Endothelial cell of umbilical vein (primary cell): ENCODE results near the gene CHID1. TPM values are rescaled to one million over a fixed set of nuclear protein-coding genes. Genes with fewer than 3 reads are reported as not detected.

Source experiments
- BruUV-seq: library from RNA; stranded (reverse); fragments of 400-500 nt; replicated peaks from 2 replicates; lab custom pipeline; 2021; lab: Mats Ljungman, UMichigan
- CTCF ChIA-PET: fragments of 300-600, 350-600 bp; sonication (Branson Sonifier 250); formaldehyde crosslinking; loops from one replicate; lab custom pipeline; 2021; ENCODE audit warnings: antibody characterized with exemption, inconsistent platforms; lab: Charles Lee
- POLR2A ChIA-PET: fragments of 300-600, 350-600 bp; sonication (Branson Sonifier 250); formaldehyde crosslinking; loops from one replicate; lab custom pipeline; 2021; ENCODE audit warnings: antibody characterized with exemption, inconsistent platforms; lab: Charles Lee
- DNase-seq: peaks from one replicate; pipeline ENCODE4 v3.0.0-alpha.2; 2011; ENCODE audit warnings: low read depth, low spot score
- FAIRE-seq: peaks from 2 replicates; lab custom pipeline; 2011; peaks lifted over from hg19 to GRCh38; lab: Jason Lieb, UNC
- H2AFZ ChIP-seq: 2 replicates; pipeline ENCODE4 v1.6.0; 2012; ENCODE audit warnings: low read depth, low read length, control low read depth, inconsistent platforms
- H3K27ac ChIP-seq: 2 replicates; pipeline ENCODE4 v1.5.1; 2011; ENCODE audit warnings: low read depth, mild to moderate bottlenecking, control low read depth, low read length, moderate library complexity; ENCODE audit not compliant: insufficient read depth
- H3K27me3 ChIP-seq, 2 experiments: 2 replicates each; pipeline versions ENCODE4 v1.6.0 to v1.6.1; 2011; ENCODE audit warnings: low read length in 2 of 2, mixed read lengths in 1 of 2; ENCODE audit not compliant: control insufficient read depth in 2 of 2, insufficient read depth in 2 of 2
- H3K36me3 ChIP-seq, 2 experiments: 2 replicates in 1 of 2; 3 replicates in 1 of 2; pipeline ENCODE4 v1.5.1; 2011; ENCODE audit warnings: low read length in 2 of 2, mild to moderate bottlenecking in 1 of 2, moderate library complexity in 1 of 2; ENCODE audit not compliant: control insufficient read depth in 2 of 2, insufficient read depth in 2 of 2; ENCODE audit errors: extremely low read depth in 1 of 2
- H3K4me1 ChIP-seq: 3 replicates; pipeline ENCODE4 v1.5.1; 2011; ENCODE audit warnings: mild to moderate bottlenecking, low read length; ENCODE audit not compliant: control insufficient read depth, insufficient read depth; ENCODE audit errors: extremely low read depth
- H3K4me2 ChIP-seq: 2 replicates; pipeline ENCODE4 v1.6.1; 2011; ENCODE audit warnings: low read length, control low read depth, mixed read lengths; ENCODE audit not compliant: insufficient read depth
- H3K4me3 ChIP-seq, 3 experiments: fragments of 200-600 bp in 1 of 3; sonication (generic), shearing (Covaris generic) in 1 of 3; replicated peaks in 1 of 3; 2 replicates each; pipeline ENCODE4 v1.5.1; 2011 to 2016; ENCODE audit warnings: control low read depth in 3 of 3, low read length in 3 of 3, mild to moderate bottlenecking in 2 of 3, inconsistent platforms in 1 of 3, low read depth in 1 of 3, moderate library complexity in 1 of 3; ENCODE audit not compliant: insufficient read depth in 1 of 3
- H3K79me2 ChIP-seq: 2 replicates; pipeline ENCODE4 v1.6.0; 2012; ENCODE audit warnings: low read length, inconsistent platforms; ENCODE audit not compliant: control insufficient read depth, insufficient read depth
- H3K9ac ChIP-seq: replicated peaks from 2 replicates; pipeline ENCODE3; 2011; ENCODE audit warnings: low read length, control low read depth; ENCODE audit not compliant: insufficient read depth; ENCODE audit errors: extremely low read depth
- H3K9me1 ChIP-seq: replicated peaks from 3 replicates; pipeline ENCODE4 v1.6.0; 2011; ENCODE audit warnings: mild to moderate bottlenecking, low read length; ENCODE audit not compliant: control insufficient read depth, insufficient read depth; ENCODE audit errors: extremely low read depth
- H3K9me3 ChIP-seq: replicated peaks from 2 replicates; pipeline ENCODE4 v1.5.1; 2012; ENCODE audit warnings: low read length, inconsistent platforms; ENCODE audit not compliant: control insufficient read depth, insufficient read depth
- H4K20me1 ChIP-seq: replicated peaks from 2 replicates; pipeline ENCODE3; 2011; ENCODE audit warnings: mild to moderate bottlenecking, low read length; ENCODE audit not compliant: control insufficient read depth, insufficient read depth; ENCODE audit errors: extremely low read depth
- CTCF ChIP-seq, 2 donors: IDR thresholded peaks; 1 replicate in 1 of 2; 2 replicates in 1 of 2; pipeline ENCODE4 v1.5.1; 2011; ENCODE audit warnings: low read length in 2 of 2, mild to moderate bottlenecking in 2 of 2, moderate library complexity in 2 of 2, control low read depth in 1 of 2, inconsistent platforms in 1 of 2, low read depth in 1 of 2; ENCODE audit not compliant: insufficient read depth in 1 of 2; ENCODE audit errors: extremely low read depth in 1 of 2
- EZH2 ChIP-seq: IDR thresholded peaks from 2 replicates; pipeline ENCODE4 v1.6.1; 2012; ENCODE audit warnings: borderline replicate concordance, low read depth, mild to moderate bottlenecking, moderate library complexity, low read length, inconsistent platforms; ENCODE audit not compliant: severe bottlenecking
- FOS ChIP-seq: IDR thresholded peaks from 2 replicates; pipeline ENCODE4 v1.6.1; 2011; ENCODE audit warnings: mild to moderate bottlenecking, low read length, moderate library complexity, borderline replicate concordance; ENCODE audit not compliant: insufficient read depth
- GATA2 ChIP-seq: IDR thresholded peaks from 2 replicates; pipeline ENCODE4 v1.7.0; 2011; ENCODE audit warnings: low read depth, mild to moderate bottlenecking, moderate library complexity, mixed read lengths, low read length; ENCODE audit not compliant: insufficient read length, insufficient read depth
- JUN ChIP-seq: IDR thresholded peaks from 2 replicates; pipeline ENCODE4 v1.6.1; 2011; ENCODE audit warnings: borderline replicate concordance, low read depth; ENCODE audit not compliant: insufficient read length, insufficient read depth
- MAX ChIP-seq: IDR thresholded peaks from 2 replicates; pipeline ENCODE4 v1.6.1; 2011; ENCODE audit not compliant: insufficient read depth, insufficient read length
- MYC ChIP-seq: IDR thresholded peaks from one replicate; pipeline ENCODE4 v1.6.1; 2011; ENCODE audit warnings: mild to moderate bottlenecking, low read depth, low read length
- POLR2A ChIP-seq: IDR thresholded peaks from 2 replicates; pipeline ENCODE4 v1.6.1; 2012; ENCODE audit warnings: low read depth, mild to moderate bottlenecking, control low read depth, low read length
- POLR2AphosphoS5 ChIP-seq: IDR thresholded peaks from 2 replicates; pipeline ENCODE4 v1.6.1; 2012; ENCODE audit warnings: low read depth, mild to moderate bottlenecking, control low read depth, low read length, moderate library complexity; ENCODE audit not compliant: insufficient read depth
- dilution Hi-C: fragments of 300-500 bp; cut with MboI; formaldehyde crosslinking; loops from one replicate; pipeline ENCODE4 v1.15.0; 2019; ENCODE audit warnings: low sequenced_read_pairs; ENCODE audit not compliant: extremely low pct_ligation_motif_present
- intact Hi-C: fragments of 100-400 bp; cut with micrococcal nuclease; formaldehyde crosslinking; loops from one replicate; pipeline ENCODE4 v1.10.0; 2022
- polyA plus RNA-seq, 4 experiments: library from polyadenylated mRNA; depleted of rRNA in 3 of 4; stranded (reverse) in 3 of 4; unstranded in 1 of 4; fragments of >200 nt; gene quantifications; 2 replicates each; pipeline versions ENCODE4 v1.2.1 to v1.2.3, GENCODE V29; 2011 to 2012; ENCODE audit warnings: missing spikeins in 1 of 4
- total RNA-seq: library from RNA; stranded (reverse); gene quantifications from 2 replicates; pipeline ENCODE4 v1.2.3, GENCODE V29; 2021

Gene CHID1
- total and polyA plus RNA-seq, 2 donors (not counting 3 experiments of a cell fraction or from before 2014, with no cell fraction given), result 89.8 to 107 TPM

GRCh38 chr11:937841-938261 lies 27.2 kb upstream of the CHID1 start:
- ChIA-PET POLR2A (interaction anchor here (0.7 kb wide), 1 partner anchor 21 kb away, joined by 3 read pairs; no protein-coding TSS in a partner anchor), CTCF (no interaction called here)
- no peaks in the 10 kb centered on the region for H3K27me3 ChIP-seq
- TF ChIP-seq GATA2 (no peak), MAX (no peak), JUN (no peak), CTCF (IDR thresholded peaks at IDR 0.05; ENCODE audit: extremely low read depth in 1 of 2, insufficient read depth in 1 of 2, low read depth in 1 of 2, low read length in 2 of 2) (no peak), POLR2AphosphoS5 (no peak), FOS (no peak), POLR2A (no peak), EZH2 (no peak), MYC (no peak)
- dilution Hi-C loops, result no loop called here
- H2AFZ ChIP-seq, result no peak overlapping the region
- no peak overlapping the region for H3K9ac ChIP-seq
- FAIRE-seq (no peak), DNase-seq (no peak)
- no peak overlapping the region for H3K27ac ChIP-seq
- H3K4me3 ChIP-seq, result no peak overlapping the region
- H3K36me3 ChIP-seq, result no peaks in the 10 kb centered on the region
- peaks cover 5% of the 10 kb centered on the region for H4K20me1 ChIP-seq
- H3K9me1 ChIP-seq, result no peaks in the 10 kb centered on the region
- H3K79me2 ChIP-seq, result peaks cover 80% of the 10 kb centered on the region
- H3K4me1 ChIP-seq, result peaks cover 27% of the 10 kb centered on the region
- BruUV-seq, result no TSS peak
- no peaks in the 10 kb centered on the region for H3K9me3 ChIP-seq
- H3K4me2 ChIP-seq, result no peak overlapping the region
- intact Hi-C loops, result no loop called here
